Activated CD4-positive, alpha-beta T cell treated with anti-CD3 and anti-CD28 coated beads, Interleukin-2, amount 10 ng/mL, durations not matched to agents 24 days and 14 days (primary cell): Measurements from ENCODE around the gene GNB1L. TPM values are rescaled to one million over a fixed set of nuclear protein-coding genes. Genes with fewer than 3 reads are reported as not detected.

Source experiments
- DNase-seq: peaks from one replicate; pipeline ENCODE4 v3.0.0; 2022
- H3K27ac Mint-ChIP-seq: one replicate; pipeline ENCODE4 v1.8.0; 2022; ENCODE audit warnings: mild to moderate bottlenecking, mixed read lengths
- H3K27me3 Mint-ChIP-seq: one replicate; pipeline ENCODE4 v1.8.0; 2022; ENCODE audit warnings: mixed read lengths
- H3K36me3 Mint-ChIP-seq: one replicate; pipeline ENCODE4 v1.8.0; 2022; ENCODE audit warnings: low read depth, mild to moderate bottlenecking, mixed read lengths
- H3K4me1 Mint-ChIP-seq: one replicate; pipeline ENCODE4 v1.8.0; 2021; ENCODE audit warnings: mixed read lengths
- H3K4me3 Mint-ChIP-seq: one replicate; pipeline ENCODE4 v1.8.0; 2022; ENCODE audit warnings: mild to moderate bottlenecking, moderate library complexity, mixed read lengths
- H3K9me3 Mint-ChIP-seq: one replicate; pipeline ENCODE4 v1.8.0; 2021; ENCODE audit warnings: mixed read lengths
- intact Hi-C: fragments of 100-400 bp; cut with micrococcal nuclease; formaldehyde crosslinking; loops from one replicate; pipeline ENCODE4 v1.15.1; 2023
- total RNA-seq: library from RNA; stranded (reverse); gene quantifications from 2 replicates; pipeline ENCODE4 v1.2.3, GENCODE V29; 2022

Gene GNB1L
- total RNA-seq, 1 donor from 2014 or later: 21.4 TPM

GRCh38 chr22:19818324-19819207 is 36.1 kb downstream of the GNB1L start:
- DNase-seq: no peak
- no peaks in the 10 kb centered on the region for H3K27me3 Mint-ChIP-seq
- H3K4me1 Mint-ChIP-seq: no peaks in the 10 kb centered on the region
- no peaks in the 10 kb centered on the region for H3K9me3 Mint-ChIP-seq
- no peaks in the 10 kb centered on the region for H3K36me3 Mint-ChIP-seq
- no peak overlapping the region for H3K4me3 Mint-ChIP-seq
- intact Hi-C loops: no loop called here
- H3K27ac Mint-ChIP-seq: no peak overlapping the region

- Mint-ChIP-seq H3K27ac (no peak overlapping the region), H3K4me1 (no peaks in the 10 kb centered on the region), H3K27me3 (no peaks in the 10 kb centered on the region), H3K4me3 (no peak overlapping the region), H3K36me3 (no peaks in the 10 kb centered on the region), H3K9me3 (no peaks in the 10 kb centered on the region)
- intact Hi-C loops: no loop called here
- DNase-seq: no peak
These were observed 38.1 kb downstream of the GNB1L start for GRCh38 chr22:19816372-19817119.

- intact Hi-C loops: no loop called here
- H3K27ac Mint-ChIP-seq: no peak overlapping the region
- H3K27me3 Mint-ChIP-seq: no peaks in the 10 kb centered on the region
- no peaks in the 10 kb centered on the region for H3K36me3 Mint-ChIP-seq
- no peak overlapping the region for H3K4me3 Mint-ChIP-seq
- H3K9me3 Mint-ChIP-seq: no peaks in the 10 kb centered on the region
- no peaks in the 10 kb centered on the region for H3K4me1 Mint-ChIP-seq
- DNase-seq: no peak
These were observed 38.8 kb downstream of the GNB1L start for GRCh38 chr22:19815823-19816290.

- Mint-ChIP-seq H3K27ac (no peak overlapping the region), H3K4me1 (no peaks in the 10 kb centered on the region), H3K36me3 (no peaks in the 10 kb centered on the region), H3K9me3 (no peaks in the 10 kb centered on the region), H3K4me3 (no peak overlapping the region), H3K27me3 (no peaks in the 10 kb centered on the region)
- DNase-seq: no peak
- intact Hi-C loops: no loop called here
These were observed 39.4 kb downstream of the GNB1L start for GRCh38 chr22:19815093-19815822.

GRCh38 chr22:19814428-19814827 is 40.2 kb downstream of the GNB1L start:
- Mint-ChIP-seq H3K4me1 (no peaks in the 10 kb centered on the region), H3K4me3 (no peak overlapping the region), H3K36me3 (no peaks in the 10 kb centered on the region), H3K27me3 (no peaks in the 10 kb centered on the region), H3K9me3 (no peaks in the 10 kb centered on the region), H3K27ac (no peak overlapping the region)
- intact Hi-C loops: no loop called here
- DNase-seq: no peak

- Mint-ChIP-seq H3K27ac (no peak overlapping the region), H3K9me3 (no peaks in the 10 kb centered on the region), H3K4me3 (no peak overlapping the region), H3K36me3 (no peaks in the 10 kb centered on the region), H3K4me1 (no peaks in the 10 kb centered on the region), H3K27me3 (no peaks in the 10 kb centered on the region)
- intact Hi-C loops: no loop called here
- DNase-seq: no peak
These were observed 41.8 kb downstream of the GNB1L start for GRCh38 chr22:19812910-19813309.

- Mint-ChIP-seq H3K9me3 (no peaks in the 10 kb centered on the region), H3K27me3 (no peaks in the 10 kb centered on the region), H3K27ac (no peak overlapping the region), H3K4me3 (no peak overlapping the region), H3K36me3 (no peaks in the 10 kb centered on the region), H3K4me1 (no peaks in the 10 kb centered on the region)
- DNase-seq: no peak
- intact Hi-C loops: no loop called here
These were observed 42.6 kb downstream of the GNB1L start for GRCh38 chr22:19811811-19812771.

GRCh38 chr22:19811211-19811621 is 43.5 kb downstream of the GNB1L start:
- Mint-ChIP-seq H3K27me3 (no peaks in the 10 kb centered on the region), H3K4me3 (no peak overlapping the region), H3K4me1 (no peaks in the 10 kb centered on the region), H3K9me3 (no peaks in the 10 kb centered on the region), H3K36me3 (no peaks in the 10 kb centered on the region), H3K27ac (no peak overlapping the region)
- intact Hi-C loops: no loop called here
- DNase-seq: no peak

- DNase-seq: no peak
- H3K27ac Mint-ChIP-seq: no peak overlapping the region
- no peaks in the 10 kb centered on the region for H3K9me3 Mint-ChIP-seq
- no peaks in the 10 kb centered on the region for H3K4me1 Mint-ChIP-seq
- intact Hi-C loops: no loop called here
- no peaks in the 10 kb centered on the region for H3K27me3 Mint-ChIP-seq
- no peaks in the 10 kb centered on the region for H3K36me3 Mint-ChIP-seq
- H3K4me3 Mint-ChIP-seq: no peak overlapping the region
These were observed 44.1 kb downstream of the GNB1L start for GRCh38 chr22:19810381-19811201.

GRCh38 chr22:19809741-19810140 is 44.9 kb downstream of the GNB1L start:
- Mint-ChIP-seq H3K36me3 (no peaks in the 10 kb centered on the region), H3K9me3 (no peaks in the 10 kb centered on the region), H3K27ac (no peak overlapping the region), H3K4me1 (no peaks in the 10 kb centered on the region), H3K4me3 (no peak overlapping the region), H3K27me3 (no peaks in the 10 kb centered on the region)
- intact Hi-C loops: no loop called here
- DNase-seq: no peak

GRCh38 chr22:19808873-19809478 is 45.7 kb downstream of the GNB1L start:
- Mint-ChIP-seq H3K4me1 (no peaks in the 10 kb centered on the region), H3K36me3 (no peaks in the 10 kb centered on the region), H3K4me3 (no peak overlapping the region), H3K27ac (no peak overlapping the region), H3K9me3 (no peaks in the 10 kb centered on the region), H3K27me3 (no peaks in the 10 kb centered on the region)
- intact Hi-C loops: no loop called here
- no peak for DNase-seq
